Activated effector memory CD4-positive, alpha-beta T cell treated with Interleukin-2 at 50 U/mL for 16 hours (primary cell): Measurements from ENCODE around the gene TSHZ2.

Source experiments
- DNase-seq: peaks from one replicate; pipeline ENCODE4 v3.0.0-alpha.2; 2020

TSHZ2 gene

DNA sequence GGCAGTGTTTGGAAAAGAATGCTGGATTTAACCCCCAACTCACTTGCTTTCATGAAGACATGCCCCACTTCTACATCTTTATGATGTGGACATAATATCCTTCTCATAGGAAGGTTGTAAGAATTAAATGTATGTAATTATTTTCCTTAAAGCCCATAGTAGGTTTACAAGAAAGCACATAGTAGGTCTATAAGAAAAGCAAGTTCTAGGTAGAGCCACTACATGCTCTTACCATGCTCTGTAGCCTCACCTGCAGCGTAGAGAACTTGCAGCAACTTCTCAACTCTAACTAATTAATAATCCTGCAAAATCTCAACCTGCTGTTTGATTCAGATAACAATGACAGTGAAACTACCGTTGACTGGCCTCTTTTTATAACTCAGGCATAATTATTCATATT is 288.4 kb downstream of the TSHZ2 start:
- DNase-seq = no peak

DNA sequence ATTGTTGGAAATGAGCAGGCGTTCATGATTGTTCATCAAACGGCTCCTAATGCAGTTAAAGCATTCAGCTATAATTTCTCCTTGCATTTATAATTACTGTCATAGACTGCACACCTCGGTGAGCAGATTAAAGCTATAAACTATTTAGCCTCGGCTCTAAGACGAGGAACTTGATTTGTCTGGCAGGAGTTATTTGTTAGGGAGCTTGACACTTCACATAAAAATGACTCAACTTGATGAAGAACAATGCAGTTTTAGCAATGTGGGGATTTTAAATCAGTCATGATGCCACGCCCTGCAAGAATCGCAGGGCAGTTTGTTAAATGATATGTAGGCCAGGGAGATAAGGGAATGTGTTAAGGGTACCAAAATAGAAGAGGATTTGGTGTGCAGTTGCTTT is 290.2 kb downstream of the TSHZ2 start:
- DNase-seq = no peak

DNA sequence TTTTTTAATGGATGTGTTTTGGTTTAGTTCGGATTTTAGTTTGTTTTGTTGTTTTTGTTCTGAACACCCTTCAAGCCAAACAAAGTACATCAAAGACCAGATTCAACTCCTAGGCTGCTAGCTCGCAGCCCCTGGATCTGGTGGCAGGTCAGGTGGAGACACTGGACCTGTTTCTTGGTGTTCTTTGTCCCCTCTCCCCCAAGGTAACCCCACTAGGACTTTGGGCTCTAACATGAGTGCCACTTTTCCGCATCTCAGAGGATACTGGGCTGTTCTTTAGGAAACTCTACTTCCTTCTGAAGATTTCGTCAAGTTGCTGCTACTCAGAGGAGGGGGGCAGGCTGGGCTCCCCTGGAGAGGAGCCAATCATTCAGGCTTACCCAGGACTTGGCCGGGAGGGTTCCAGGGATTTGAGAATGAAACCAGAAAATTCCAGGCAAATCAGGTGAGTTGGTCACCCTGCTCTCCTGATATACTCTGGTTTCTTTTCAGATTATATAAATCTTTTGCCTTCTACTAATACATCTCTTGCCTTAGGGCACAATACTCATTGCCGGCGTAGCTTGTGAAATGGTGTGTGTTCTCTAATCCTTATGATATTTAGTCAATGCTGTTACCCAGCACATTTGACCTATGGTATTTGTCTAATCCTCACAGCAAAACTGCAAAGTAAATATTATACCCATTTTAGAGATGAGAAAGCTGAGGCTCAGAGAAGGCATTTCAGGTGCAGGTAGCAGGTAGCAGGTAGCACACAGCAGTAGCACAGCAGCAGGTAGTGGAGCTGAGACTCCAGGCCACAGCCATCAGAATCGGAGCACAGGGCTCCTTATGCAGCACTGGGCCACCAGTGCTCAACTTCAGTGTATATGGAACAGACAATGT is 291.6 kb downstream of the TSHZ2 start:
- no peak for DNase-seq

DNA sequence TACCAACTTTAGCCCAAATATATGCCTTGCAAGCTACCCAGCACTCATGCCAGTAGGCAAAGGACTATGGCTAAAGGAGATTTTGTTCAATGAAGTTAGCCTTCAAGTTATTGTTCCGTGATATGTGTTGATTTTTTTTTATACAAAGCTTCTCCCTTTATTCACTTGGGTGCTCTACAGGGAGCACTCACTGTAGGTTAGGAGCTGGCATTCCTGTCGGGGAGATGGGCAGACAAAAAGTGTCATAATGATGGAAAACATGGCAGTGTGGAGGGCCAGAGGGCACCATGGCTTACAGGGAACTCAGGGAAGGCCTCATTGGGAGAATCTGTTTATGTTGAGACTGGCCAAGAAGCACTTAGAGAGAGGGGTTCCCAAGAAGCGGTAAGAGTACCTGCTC is 292.4 kb downstream of the TSHZ2 start:
- no peak for DNase-seq

DNA sequence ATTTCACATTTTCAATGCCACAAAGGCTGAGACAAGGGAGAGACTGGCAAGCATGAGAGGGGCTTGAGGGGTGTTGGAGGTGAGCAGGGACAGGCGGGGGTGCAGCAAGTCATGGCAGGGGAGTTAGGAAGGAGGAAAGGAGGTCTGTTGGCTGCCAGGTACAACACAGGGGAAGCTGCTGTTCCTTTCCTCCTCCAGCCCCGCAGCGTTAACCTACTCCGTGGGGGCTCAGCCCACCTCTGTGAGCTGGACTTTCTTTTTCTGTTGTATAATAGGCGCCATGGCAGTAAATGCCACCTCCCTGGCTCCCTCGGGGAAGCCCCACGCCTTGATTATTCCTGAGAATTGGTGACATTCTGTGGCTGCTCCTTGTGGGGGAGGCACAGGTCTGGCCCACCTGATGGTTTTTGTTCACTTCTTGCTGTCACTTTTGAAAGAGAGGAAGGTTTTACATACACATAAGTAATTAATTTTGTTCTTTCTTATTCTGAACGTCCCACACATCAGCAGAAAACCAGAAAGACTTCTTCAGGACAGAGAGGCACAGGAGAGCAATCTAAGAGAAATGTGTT is 293.2 kb downstream of the TSHZ2 start:
- no peak for DNase-seq

DNA sequence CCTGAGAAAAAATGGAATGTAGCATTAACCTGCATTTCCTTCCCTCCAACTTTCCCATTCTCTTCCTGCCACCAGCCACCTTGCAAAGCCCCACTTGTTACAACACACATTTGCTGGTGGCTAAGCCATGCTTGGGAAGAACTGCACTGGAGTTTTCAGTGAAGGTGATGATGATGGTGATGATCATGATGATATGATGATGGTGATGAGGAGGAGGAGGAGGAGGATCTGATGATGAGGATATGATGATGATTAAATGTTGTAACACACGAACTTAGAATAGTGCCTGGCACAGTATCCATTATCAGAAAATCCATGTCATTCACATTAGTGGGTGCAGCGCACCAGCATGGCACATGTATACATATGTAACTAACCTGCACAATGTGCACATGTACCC is 297.2 kb downstream of the TSHZ2 start:
- DNase-seq = no peak

DNA sequence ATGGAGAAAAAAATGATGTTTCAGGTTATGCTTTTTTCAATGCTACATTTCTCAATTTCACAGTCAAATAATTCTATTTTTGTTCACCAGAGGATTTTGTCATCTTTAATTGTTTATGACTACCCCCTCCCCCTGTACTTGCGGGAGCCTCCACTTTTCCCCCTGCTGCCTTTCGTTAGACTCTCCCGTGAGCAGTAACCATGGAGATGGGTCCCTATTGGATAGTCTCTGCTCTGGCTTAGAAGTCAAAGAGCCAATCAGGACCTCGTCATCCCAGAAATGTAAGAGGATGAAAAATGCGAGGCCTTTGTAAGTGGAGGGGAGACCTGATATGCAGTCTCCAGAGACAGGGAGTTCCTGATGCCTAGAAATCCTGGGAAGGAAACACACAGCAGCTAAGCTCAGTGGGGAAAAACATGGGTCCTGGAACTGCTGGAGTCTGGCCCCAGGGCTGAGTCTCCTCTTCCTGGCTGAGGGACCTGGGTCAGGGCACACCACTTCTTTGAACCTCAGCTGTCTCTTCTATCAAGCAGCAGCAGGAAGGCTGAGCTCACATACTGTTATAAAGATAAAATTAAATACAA is 298.7 kb downstream of the TSHZ2 start:
- no peak for DNase-seq

DNA sequence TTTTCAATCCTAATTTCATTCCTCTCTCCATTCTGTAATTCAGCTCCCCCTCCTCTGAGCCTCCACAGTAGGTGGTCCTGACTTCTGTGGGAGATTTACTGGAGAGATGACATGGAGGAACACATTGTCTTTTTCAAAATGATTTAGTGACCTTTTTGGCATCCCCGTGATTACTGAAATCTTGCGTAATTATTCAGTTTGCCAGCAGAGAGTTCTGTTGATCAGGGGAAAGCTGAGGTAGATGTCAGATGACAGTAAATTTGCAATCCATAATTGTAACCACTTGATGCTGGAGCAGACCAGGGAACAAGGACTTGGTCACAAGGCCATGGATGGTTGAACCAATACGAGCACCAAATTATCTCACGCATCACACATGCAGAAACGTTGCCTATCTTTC is 302.2 kb downstream of the TSHZ2 start:
- DNase-seq = no peak

DNA sequence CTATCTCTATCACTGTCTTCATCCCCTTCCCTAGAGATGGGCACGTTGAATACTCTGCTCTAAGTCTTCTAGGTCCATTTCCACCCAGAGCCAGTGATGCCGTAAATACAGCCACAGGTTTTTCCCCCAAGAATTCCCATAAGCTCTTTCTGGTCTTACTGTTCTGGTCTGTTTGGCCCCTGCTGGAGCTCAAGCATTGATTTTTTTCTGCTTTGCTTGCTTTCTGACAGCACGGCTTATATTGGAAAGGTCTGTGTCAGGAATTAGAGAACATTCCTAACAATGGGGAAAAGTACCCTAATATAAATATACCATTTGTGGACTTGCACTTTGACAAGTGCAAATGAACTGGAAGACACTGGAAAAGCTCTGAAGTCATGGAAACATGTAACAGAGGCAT is 302.6 kb downstream of the TSHZ2 start:
- no peak for DNase-seq

DNA sequence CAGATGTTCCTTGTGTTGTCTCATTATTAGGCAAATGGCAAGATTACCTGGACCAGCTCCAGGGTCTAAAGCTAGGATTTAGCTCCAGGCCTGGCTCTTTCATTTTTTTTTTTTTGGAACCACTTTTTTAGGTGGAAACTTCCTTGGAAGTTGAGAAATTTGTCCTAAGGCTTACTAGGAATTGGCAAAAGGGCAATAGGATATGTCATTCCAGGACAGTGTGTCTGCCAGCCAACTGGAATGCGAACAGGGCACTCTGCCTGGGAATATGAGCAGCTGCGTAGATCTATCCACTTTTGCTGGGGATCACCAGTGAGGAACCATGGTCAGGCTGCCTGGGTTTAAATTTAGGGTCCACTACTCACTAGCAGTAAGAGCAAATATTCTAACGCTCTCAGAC is 304.0 kb downstream of the TSHZ2 start:
- no peak for DNase-seq

DNA sequence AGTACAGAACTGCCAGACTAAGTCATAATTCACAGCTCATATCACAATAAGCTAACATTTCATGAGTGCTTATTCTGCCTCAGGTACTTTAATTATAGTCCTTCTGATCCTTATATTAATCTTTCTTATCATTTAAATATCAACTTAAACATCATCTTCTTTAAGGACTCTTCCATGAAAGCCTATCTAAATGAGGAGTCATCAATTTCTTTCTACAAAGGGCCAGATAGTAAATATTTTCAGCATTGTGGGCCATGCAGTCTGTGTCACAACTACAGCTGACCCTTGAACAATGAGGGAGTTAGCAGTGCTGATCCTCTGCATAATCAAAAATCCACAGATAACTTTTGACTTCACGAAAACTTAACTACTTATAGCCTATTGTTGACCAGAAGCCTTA is 306.4 kb downstream of the TSHZ2 start:
- no peak for DNase-seq

DNA sequence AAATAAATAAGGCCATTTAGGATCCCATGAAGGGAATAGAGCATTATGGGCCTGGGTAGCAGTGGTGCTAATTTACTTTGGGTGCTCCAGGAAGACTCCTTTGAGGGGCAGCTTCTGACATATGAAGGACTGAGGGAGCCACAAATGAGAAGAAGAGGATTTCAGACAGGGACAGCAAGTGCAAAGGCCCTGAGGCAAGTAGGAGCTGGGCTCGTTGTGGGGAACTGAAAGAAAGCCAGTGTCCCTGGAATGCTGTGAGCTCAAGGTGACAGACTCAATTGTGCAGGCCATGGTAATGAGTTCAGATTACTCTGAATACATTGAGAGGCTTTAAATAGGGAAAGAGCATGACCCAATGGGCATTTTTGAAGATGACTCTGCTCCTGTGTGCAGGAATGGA is 307.6 kb downstream of the TSHZ2 start:
- DNase-seq = no peak

DNA sequence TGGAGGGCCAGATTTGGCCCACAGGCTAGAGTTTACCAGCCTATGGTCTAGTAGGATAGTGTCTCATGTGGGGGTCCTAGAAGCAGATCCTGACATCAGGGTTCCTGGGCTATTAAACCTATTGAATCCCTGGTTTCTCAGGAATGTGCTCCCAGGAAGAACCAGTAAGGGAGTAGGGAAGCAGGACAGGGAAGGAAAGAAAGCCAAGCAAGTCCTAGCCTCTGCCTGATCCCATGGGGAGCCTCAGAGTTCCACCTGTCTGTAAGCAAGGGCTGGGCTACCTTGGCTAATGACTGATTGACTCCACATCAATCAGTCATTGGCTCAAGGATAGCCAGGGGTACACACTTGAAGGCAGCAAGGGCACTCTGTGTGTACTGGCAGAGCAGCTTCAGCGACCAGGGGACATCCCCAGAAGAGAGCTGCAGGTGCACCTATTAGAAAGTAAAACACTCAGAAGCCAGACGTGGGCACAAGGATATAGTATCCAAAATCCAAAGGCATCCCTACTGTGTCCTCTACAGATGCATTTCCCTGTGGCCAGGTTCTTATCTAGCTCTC is 309.5 kb downstream of the TSHZ2 start:
- no peak for DNase-seq

DNA sequence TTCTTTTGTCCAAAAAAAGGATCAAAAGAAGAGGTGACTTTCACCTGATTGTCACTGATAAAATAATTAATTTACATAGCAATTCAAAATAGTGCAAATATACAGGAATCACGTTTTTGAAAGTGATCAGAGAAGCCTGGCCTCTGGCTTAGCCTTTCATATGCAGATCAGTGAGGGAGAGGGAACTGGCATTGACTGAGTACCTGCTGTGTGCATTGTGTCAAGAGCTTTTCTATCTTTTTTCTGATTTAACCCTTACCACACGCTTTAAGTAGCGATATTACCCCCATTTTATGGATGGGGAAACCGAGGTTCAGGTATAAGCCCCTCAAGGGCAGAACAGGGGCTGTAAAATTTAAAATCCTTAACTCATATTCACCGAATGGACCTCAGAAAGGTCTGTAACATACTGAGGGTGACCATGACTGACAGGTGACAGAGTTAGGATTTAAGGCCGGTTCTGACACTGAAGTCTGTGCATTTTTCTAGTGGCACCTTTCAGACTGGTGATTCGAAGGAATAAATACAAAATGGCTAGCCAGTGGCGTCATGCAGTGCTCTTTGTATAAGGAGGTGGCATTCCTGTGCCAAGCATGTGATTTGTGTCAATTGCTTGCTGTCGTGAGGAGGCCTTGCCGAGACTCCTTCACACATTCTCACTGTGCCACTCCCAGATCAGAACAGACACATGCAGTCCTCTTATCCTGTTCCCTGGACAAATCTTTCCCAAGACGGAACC is 310.2 kb downstream of the TSHZ2 start:
- no peak for DNase-seq

DNA sequence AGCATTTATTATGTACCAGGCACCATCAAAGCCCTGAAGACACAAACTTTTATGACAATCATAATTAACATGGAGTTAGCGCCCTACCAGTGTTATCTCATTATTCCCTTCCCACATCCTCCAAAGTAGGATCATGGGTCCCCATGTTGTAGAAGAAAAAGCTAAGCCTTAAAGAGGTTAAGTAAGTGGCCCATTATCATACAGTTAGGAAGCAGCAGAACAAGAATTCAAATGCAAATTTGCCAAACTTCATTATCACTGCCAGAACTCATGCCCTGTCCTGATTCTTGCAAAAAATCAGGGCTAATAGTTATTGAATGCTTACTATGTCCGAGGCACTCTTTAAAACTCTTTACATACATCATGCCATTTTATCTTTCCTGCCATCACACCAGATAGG is 310.9 kb downstream of the TSHZ2 start:
- no peak for DNase-seq

DNA sequence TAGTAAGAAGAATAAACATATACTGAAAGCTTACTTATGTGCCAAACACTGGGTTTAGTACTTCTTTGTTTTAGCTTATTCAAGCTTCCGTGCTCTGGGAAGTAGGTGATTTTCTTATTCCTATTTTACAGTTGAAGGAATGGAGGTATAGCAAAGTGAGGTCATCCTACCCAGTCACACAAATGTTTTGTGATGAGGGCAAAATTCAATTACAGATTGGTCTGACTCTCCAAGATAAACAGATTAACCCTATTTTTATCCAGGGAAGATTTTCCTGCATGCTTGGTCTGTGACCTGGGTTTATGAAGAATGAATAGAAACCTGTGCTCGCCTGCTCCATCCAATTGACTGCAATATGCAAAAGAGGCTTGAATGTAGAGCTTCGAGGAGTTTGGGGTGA is 311.4 kb downstream of the TSHZ2 start:
- no peak for DNase-seq

DNA sequence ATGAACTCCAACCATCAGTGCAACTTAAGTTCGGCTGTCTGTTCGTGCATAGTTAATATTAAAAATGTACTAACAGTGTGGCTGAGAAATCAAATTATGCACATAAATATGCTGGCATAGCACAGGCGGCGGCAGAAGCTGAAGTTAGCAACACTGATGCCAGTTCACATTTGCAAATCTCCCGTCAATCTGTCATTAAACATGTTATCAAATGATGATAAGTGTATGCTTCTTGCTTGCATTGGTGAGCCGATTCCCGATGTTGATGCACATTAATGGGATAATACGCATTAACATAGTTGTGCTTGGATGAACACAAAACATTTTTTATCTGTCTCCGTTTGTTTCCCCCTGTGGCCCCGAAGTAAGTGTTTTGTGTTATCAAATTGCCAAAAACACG is 312.1 kb downstream of the TSHZ2 start:
- DNase-seq = no peak

DNA sequence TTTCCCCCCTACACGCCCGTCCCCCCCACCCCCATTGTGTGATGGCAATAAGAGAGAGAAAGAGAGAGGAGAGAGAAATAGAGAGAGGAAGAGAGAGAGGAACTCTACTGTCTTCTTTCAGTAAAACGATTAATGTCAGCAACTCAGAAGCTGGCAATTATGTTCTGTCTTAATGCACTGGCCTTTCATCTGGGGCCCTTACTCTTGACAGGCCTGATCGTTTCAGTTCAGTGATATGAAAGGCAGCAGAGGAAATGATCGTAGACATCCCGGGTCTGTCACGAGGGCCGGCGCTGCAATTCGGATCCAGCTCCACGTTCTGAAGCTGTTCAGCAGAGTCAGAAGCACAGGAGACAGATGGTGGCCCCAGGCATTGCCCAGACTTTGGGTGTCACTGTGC is 312.5 kb downstream of the TSHZ2 start:
- no peak for DNase-seq

DNA sequence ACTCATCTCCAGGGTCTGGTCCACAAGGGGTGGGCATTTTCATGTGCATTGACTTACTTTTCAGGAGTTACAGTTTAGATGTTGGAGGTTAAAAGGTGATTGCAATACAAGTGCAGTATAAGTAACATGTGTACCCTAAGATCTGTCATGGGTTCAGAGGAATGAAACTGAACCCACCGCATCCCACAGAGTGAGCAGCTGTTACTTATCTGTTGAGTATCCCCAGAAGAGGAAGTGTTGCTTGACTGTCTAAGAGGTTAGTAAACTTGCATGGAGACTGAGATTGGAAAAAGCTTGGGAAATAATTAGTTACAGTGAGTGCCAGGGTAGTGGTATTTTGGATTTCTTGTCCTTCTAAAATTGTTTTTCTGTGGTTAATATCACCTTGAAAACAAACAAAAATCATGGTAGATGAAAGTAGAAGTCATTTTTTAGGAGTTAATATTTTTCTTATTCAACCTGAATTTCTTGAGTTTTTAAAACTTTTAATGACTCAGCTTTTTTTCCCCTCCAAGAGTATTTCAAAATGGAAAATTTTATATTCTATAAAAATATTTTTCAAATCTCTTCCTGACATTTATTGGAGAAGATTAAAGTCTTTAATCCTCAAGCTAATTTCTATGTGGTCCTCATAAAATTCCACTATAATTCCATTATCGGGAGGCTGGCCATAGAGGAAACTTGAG is 315.3 kb downstream of the TSHZ2 start:
- DNase-seq = no peak

DNA sequence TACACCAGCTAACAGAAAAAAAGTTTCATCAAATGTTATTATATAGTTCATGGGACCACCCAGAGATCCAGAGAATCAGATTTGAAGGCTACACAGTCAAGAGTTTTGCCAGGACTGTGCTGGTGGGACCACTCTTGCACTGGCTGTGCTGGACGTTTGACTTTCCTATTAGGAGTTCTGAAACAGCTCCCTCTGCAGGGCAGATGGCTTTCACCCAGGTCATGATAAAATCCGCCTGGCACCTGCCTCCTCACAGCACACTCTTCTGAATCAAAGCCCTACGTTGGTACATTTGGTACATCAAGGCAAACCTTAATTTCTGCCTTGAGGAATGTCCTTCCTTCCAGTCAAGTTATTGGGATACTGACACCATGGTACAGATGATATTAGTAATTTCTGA is 319.4 kb downstream of the TSHZ2 start:
- DNase-seq = no peak

DNA sequence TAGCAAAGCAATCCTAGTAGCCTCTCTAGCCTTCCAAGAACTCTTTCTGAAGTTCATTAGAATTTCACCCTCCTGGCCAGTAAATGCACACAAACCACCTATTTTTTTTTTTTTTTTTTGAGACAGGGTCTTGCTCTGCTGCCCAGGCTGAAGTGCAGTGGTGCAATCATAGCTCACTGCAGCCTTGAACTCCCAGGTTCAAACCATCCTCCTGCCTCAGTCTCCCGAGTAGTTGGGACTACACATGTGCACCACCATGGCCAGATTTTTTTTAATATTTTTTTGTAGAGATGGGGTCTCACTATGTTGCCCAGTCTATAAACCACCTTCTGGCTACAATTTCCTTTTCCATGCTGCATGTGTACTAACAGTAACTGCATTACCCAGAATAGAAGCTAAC is 320.2 kb downstream of the TSHZ2 start:
- DNase-seq = no peak

DNA sequence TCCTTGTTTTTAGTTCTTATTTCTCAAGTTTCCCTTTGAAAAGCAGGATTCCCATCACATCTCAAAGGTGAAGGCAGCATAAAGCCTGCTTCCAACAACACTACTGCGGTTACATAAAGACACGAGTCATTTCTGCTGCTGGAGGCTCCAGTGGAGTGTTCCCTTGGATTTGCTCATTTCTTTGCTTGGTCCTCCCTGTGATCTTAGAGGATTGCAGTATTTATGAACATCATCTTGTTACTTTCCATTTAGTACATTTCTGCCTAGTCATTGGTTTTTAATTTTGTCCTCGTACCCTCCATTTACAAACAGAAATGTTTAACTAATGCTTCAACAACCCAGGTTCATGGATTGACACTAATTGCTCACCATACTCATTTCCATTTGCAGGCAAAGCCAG is 322.6 kb downstream of the TSHZ2 start:
- DNase-seq = no peak

DNA sequence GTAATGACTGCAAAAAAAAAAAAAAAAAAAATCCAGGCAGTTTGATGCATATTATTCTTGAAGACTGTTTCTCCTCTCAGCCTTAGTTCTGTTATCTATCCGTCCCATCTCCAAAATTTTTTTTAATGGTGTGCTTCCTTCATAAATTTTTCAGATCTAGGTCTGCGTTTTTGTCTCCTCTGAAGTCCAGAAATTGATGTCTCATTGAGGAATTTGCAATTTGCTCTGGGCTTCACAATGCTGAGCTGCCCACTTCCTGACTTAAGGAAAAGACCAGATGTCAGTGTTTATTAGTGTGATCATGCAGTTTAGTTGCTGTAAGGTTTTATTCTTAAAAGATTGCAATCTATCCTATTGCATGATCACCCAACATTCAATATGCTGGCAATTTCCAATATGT is 323.9 kb downstream of the TSHZ2 start:
- DNase-seq = no peak
